ENCODE data around the gene TMEM11.

TMEM11 gene

GRCh38 chr17:21177854-21178600 lies 35.9 kb downstream of the TMEM11 start:
- peak; percentile 50 for DNase-seq

DNA sequence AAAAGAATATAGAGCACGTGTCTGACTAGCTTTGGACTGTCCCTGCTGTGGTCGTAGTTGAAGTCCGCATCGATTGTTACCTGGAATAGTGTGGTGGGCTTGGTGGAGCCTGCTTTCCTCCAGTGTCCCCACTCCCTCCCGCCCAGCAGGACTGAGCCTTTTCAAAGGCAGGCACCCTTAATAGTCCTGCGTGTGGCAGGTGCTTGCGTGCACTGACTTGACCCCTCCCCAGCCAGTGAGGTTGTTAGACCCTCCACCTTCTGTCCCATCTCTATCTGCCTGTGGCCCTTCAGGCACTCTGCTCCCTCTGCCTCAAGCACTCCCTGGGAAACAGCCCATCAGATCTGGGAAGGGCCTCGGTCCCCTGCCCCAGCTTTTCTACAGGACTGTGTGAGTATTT lies 36.6 kb downstream of the TMEM11 start:
- no peak for DNase-seq

DNA sequence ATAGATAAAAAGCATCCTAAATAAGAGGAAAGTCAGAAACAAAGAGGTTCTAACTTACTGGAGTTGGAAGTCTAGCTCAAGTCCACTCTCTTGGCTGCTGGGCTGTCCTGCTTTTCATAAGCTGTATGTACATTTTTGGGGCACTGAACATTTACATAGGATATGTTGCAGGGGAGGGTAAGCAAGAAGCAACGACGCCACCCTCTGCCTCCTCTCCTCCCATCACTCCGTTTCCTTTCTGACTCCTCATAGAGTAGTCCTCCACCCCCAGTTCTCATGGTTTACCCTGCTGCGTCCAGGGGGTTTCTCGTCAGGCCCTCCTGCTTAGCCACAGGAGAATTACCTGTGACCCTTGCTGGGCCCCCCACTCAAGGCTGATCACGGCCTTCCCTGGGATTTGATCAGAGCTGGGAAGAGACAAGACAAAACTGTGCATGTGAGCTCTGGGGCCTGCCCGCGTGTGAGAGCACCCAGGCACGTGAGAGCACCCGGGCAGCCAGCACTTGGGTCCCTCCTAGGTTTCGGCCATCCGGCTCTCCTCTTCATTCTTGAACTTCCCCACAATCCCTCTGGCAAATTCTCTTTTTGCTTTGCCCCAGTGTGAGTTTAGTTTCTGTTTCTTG lies 37.1 kb downstream of the TMEM11 start:
- peak; percentile 40 for DNase-seq

DNA sequence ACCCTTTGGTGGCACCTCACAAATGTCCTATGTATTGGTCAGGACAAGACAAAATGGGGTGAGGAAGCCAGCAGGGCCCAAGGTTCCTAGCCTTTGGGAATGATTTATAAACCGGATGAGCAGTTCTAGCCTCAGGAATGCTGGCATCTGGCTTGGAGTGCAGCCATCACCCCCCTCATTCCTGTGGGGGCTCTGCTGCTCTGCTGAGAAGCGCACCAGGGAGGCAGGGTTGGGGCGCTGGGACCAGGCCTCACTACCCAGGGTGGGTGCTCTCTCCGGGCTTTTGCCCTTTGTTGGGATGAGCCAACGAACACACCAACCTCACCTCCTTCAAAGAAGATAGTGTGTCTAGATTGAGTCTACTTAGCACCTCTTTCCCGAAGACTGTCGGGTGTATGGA lies 39.2 kb downstream of the TMEM11 start:
- peak; percentile 48 for DNase-seq

DNA sequence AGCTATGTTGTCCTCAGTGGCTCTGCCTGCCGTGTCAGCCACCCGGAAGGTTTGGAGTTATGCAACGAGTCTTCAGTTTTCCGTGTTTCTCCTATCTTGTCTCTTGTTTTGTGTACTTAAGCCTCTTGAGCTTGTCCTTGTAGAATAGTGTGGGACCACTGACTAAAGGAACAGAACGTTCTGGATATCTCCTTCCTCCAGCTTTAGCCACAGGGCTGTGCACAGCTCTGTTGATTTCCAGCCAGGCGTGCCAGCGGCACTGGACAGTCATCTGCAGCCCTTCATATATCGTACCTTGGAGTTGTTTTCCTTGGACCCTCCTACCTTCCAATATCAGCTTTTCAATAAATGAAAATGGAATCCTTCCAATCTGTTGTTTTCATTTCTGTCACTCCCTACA lies 39.8 kb downstream of the TMEM11 start:
- no peak for DNase-seq

GRCh38 chr17:21173543-21173942 lies 40.4 kb downstream of the TMEM11 start:
- no peak for DNase-seq

GRCh38 chr17:21172846-21173245 lies 41.1 kb downstream of the TMEM11 start:
- no peak for DNase-seq

GRCh38 chr17:21171970-21172510 lies 41.9 kb downstream of the TMEM11 start:
- DNase-seq = no peak

- DNase-seq = no peak
Observed at GRCh38 chr17:21171309-21171922, 42.5 kb downstream of the TMEM11 start.

DNA sequence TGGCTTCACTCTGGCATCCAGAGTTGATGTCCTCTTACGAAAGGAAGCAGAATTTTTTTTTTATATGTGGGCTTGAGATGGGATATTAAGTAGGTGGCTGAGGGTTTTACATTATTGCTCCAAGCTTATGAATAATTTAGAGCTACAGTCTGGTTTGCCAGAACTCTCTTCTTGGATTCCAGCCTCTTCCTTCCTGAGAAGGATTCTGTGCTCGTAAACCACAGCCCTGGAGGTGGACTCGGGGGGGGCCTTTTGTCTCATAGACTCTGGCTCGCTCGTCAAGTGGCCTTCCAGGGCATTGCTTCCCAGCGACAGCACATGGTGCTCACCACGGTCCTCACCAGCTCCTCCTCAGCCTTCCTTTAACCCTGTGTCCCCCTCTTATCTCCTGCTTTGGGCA lies 43.2 kb downstream of the TMEM11 start:
- no peak for DNase-seq

DNA sequence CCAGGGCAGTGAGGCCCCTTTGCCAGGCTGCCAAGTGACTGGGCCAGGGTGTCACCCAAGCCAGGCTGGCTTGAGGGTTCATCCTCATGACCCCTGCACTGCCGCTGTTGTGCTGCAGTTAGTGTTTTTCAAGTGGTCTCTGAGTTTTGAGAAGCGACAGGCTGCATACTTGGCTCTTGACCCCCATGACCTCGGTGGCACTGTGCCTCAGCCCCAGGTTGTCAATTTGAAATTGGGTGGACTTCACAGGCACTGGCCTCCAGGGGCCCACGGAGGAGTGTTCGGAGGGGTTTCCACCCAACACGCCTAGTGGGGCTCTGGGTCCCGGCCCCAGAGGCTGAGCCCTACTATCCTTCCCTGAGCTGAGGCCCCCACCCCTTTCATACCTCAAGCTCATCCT lies 44.5 kb downstream of the TMEM11 start:
- no peak for DNase-seq

DNA sequence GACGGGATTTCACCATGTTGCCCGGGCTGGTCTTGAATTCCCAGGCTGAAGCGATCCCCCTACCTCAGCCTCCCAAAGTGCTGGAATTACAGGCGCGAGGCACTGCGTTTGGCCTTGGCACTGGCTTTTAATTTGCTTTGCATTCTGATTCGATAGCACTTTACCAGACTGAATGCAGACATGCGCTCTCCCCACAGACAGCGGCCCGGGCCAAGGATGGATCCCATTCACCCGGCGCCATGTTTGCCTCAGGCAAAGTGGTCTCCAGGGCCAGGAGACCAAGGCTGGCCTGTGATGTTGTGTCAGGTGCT lies 45.5 kb downstream of the TMEM11 start:
- no peak for DNase-seq

- DNase-seq = no peak
Observed at GRCh38 chr17:21167303-21167702, 46.7 kb downstream of the TMEM11 start.

GRCh38 chr17:21166595-21167210 lies 47.3 kb downstream of the TMEM11 start:
- no peak for DNase-seq

- no peak for DNase-seq
Observed at GRCh38 chr17:21165922-21166594, 47.9 kb downstream of the TMEM11 start.

DNA sequence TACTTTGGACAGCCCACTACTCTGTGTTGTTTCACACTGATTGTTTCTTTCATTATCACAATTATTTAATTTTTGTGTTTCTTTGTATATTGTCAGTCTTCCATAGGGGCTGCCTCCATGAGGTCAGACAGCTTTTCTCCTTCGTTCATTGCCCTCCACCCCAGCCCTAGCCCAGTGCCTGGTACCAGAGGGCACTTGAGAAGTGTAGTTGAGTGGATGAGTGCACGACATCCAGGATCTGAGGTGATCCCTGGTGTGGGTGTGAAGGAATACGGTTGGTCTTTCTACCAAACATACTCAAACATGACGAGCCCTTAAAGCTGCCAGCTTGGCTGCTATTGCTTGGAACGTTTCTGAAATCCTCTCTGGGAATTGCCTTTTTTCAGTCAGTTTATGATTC lies 49.3 kb downstream of the TMEM11 start:
- no peak for DNase-seq

- no peak for DNase-seq
Observed at GRCh38 chr17:21164216-21164615, 49.7 kb downstream of the TMEM11 start.

DNA sequence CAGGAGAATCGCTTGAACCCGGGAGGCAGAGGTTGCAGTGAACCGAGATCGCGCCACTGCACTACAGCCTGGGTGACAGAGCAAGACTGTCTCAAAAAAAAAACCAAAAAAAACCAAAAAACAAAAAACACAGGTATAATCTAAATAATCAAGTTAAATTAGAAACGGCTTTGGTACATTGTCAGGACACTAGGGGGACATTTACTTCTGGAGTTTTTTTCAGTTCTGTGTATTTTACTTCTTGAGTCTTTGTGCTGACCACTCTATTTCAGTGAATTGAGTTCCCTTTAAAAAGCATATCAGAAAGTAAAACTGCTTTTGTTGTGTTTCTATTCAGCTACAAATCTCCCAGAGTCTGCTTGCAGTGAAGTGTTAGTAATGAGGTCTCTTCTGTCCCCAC lies 50.9 kb downstream of the TMEM11 start:
- no peak for DNase-seq

DNA sequence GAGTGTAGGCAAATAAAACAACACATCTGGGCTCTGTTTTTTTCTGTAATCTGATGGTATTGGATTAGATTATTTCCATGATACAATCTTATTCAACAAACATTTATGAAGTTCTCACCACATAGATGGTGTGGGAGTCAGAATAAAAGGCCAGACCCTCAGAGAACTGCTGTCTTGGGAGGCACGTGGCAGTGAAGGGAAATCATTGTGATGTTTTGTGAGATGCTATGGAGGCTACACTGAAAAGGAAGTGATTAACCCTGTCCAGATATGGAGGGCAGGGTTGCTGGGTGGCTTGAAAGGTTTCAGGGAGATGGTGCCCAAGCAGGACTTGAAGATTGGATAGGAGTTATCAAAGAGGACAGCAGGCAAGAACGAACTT lies 51.6 kb downstream of the TMEM11 start:
- DNase-seq = no peak

- no peak for DNase-seq
Observed at GRCh38 chr17:21161498-21162393, 52.2 kb downstream of the TMEM11 start.

- no peak for DNase-seq
Observed at GRCh38 chr17:21160401-21160800, 53.6 kb downstream of the TMEM11 start.

All from islet precursor cell (in vitro differentiated cells).